Smooth muscle cell (in vitro differentiated cells): Measurements from ENCODE around the gene MAML2. TPM values are rescaled to one million over a fixed set of nuclear protein-coding genes. Genes with fewer than 3 reads are reported as not detected.
"Not testable (repeated sequence)": the region's sequence is repeated elsewhere in the genome, so short reads cannot be mapped to it uniquely, and the experiment has no call there.

Experiments used
- DNase-seq: peaks from one replicate; lab custom pipeline; 2025; ENCODE audit not compliant: unreplicated experiment; lab: John Stamatoyannopoulos, UW
- H2AFZ ChIP-seq: fragments of 200-600 bp; sonication (generic); 2 replicates; pipeline ENCODE4 v1.6.0; 2016; ENCODE audit warnings: antibody characterized with exemption, low read depth, mild to moderate bottlenecking
- H3F3A ChIP-seq: fragments of 200-600 bp; sonication (generic); 2 replicates; pipeline ENCODE4 v1.6.0; 2017; ENCODE audit warnings: antibody characterized with exemption, low read depth
- H3K27ac ChIP-seq: fragments of 200-600 bp; sonication (generic); 2 replicates; pipeline ENCODE4 v1.5.1; 2016; ENCODE audit warnings: low read depth, mild to moderate bottlenecking
- H3K27me3 ChIP-seq: fragments of 200-600 bp; sonication (generic); 2 replicates; pipeline ENCODE4 v1.6.1; 2016; ENCODE audit warnings: low read depth, mild to moderate bottlenecking
- H3K36me3 ChIP-seq: fragments of 200-600 bp; sonication (generic); 2 replicates; pipeline ENCODE4 v1.5.1; 2016; ENCODE audit warnings: low read depth
- H3K4me1 ChIP-seq: fragments of 200-600 bp; sonication (generic); 2 replicates; pipeline ENCODE4 v1.5.1; 2016; ENCODE audit warnings: low read depth
- H3K4me2 ChIP-seq: fragments of 200-600 bp; sonication (generic); 2 replicates; pipeline ENCODE4 v1.6.0; 2016; ENCODE audit warnings: mild to moderate bottlenecking
- H3K4me3 ChIP-seq: fragments of 200-600 bp; sonication (generic); 2 replicates; pipeline ENCODE4 v1.5.1; 2016; ENCODE audit warnings: mild to moderate bottlenecking
- H3K79me2 ChIP-seq: fragments of 200-600 bp; sonication (generic); 2 replicates; pipeline ENCODE4 v1.6.0; 2016; ENCODE audit warnings: low read depth, mild to moderate bottlenecking
- H3K9ac ChIP-seq: fragments of 200-600 bp; sonication (generic); 2 replicates; pipeline ENCODE4 v1.6.0; 2016; ENCODE audit warnings: low read depth
- H3K9me3 ChIP-seq: fragments of 200-600 bp; sonication (generic); replicated peaks from 2 replicates; pipeline ENCODE4 v1.5.1; 2016; ENCODE audit warnings: low read depth
- H4K20me1 ChIP-seq: fragments of 200-600 bp; sonication (generic); 2 replicates; pipeline ENCODE4 v1.6.0; 2016; ENCODE audit warnings: low read depth
- WGBS: methylation state at CpG from one replicate; pipeline ENCODE4 v1.1.7; 2016; ENCODE audit warnings: low lambda C conversion rate; 5-methylcytosine and 5-hydroxymethylcytosine counted together
- polyA plus RNA-seq: library from polyadenylated mRNA; unstranded; fragments of >200 nt; fragmentation: Nextera tagmentation; extraction: Ambion mirVana; gene quantifications from 2 replicates; pipeline ENCODE4 v1.2.1, GENCODE V29; 2016
- total RNA-seq: library from RNA; depleted of rRNA; stranded (reverse); fragments of >200 nt; gene quantifications from 2 replicates; pipeline ENCODE4 v1.2.3, GENCODE V29; 2014
- TF ChIP-seq, protein P1 (sequence below): fragments of 200-600 bp; sonication (generic); IDR thresholded peaks from 2 replicates; pipeline ENCODE4 v1.5.1; 2017; ENCODE audit warnings: borderline replicate concordance, mild to moderate bottlenecking, antibody characterized with exemption; ENCODE audit not compliant: insufficient read depth, poor library complexity, severe bottlenecking

MAML2 gene
- total and polyA plus RNA-seq, 2 experiments from 2014 or later: 8.7 to 52.4 TPM

DNA sequence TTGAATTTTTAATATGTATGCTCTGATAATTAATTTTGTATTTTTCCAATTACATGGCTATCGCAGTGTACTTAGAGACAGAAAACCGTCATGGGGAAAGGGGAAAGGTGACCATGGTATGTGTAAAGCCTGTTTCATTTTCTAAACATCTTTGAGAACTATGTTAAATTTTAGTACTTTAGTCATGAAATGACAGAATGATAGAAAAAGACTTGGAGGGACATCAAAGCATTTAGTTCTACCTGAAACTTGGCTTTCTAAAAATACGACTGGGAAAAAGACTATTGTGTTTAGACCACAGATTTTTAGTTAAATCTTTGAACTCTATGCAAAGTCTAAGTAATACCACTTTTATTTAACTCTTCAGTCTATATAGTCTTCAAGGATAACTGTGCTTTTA, 54.1 kb downstream of the MAML2 start:
- H3F3A ChIP-seq: no peaks in the 10 kb centered on the region

GRCh38 chr11:96287822-96288439, 55.1 kb downstream of the MAML2 start:
- DNase-seq: no peak
- Histone ChIP-seq H3K4me1 (no peaks in the 10 kb centered on the region), H3K9me3 (no peaks in the 10 kb centered on the region), H2AFZ (no peak overlapping the region), H3K9ac (no peak overlapping the region), H3K4me2 (no peak overlapping the region), H3K27me3 (no peaks in the 10 kb centered on the region), H3K4me3 (no peak overlapping the region), H3K27ac (no peak overlapping the region), H3K36me3 (no peaks in the 10 kb centered on the region), H3F3A (no peaks in the 10 kb centered on the region), H3K79me2 (peaks cover 100% of the 10 kb centered on the region), H4K20me1 (peaks cover 57% of the 10 kb centered on the region)
- WGBS: 86% methylated on average over 6 of the region's 6 CpGs
- TF ChIP-seq, protein P1, sequence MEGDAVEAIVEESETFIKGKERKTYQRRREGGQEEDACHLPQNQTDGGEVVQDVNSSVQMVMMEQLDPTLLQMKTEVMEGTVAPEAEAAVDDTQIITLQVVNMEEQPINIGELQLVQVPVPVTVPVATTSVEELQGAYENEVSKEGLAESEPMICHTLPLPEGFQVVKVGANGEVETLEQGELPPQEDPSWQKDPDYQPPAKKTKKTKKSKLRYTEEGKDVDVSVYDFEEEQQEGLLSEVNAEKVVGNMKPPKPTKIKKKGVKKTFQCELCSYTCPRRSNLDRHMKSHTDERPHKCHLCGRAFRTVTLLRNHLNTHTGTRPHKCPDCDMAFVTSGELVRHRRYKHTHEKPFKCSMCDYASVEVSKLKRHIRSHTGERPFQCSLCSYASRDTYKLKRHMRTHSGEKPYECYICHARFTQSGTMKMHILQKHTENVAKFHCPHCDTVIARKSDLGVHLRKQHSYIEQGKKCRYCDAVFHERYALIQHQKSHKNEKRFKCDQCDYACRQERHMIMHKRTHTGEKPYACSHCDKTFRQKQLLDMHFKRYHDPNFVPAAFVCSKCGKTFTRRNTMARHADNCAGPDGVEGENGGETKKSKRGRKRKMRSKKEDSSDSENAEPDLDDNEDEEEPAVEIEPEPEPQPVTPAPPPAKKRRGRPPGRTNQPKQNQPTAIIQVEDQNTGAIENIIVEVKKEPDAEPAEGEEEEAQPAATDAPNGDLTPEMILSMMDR: no peak

More for the DNA sequence above, 54.1 kb downstream of the MAML2 start:
- Histone ChIP-seq H3K9ac (no peak overlapping the region), H3K4me2 (no peak overlapping the region), H3K27me3 (no peaks in the 10 kb centered on the region), H3K27ac (no peak overlapping the region), H4K20me1 (peaks cover 60% of the 10 kb centered on the region), H3K4me1 (no peaks in the 10 kb centered on the region), H3K79me2 (peaks cover 100% of the 10 kb centered on the region), H3K36me3 (no peaks in the 10 kb centered on the region), H3K9me3 (no peaks in the 10 kb centered on the region), H2AFZ (no peak overlapping the region), H3K4me3 (no peak overlapping the region)
- no peak for DNase-seq
- TF ChIP-seq, protein P1: no peak
- WGBS: 95% methylated on average over 3 of the region's 3 CpGs

DNA sequence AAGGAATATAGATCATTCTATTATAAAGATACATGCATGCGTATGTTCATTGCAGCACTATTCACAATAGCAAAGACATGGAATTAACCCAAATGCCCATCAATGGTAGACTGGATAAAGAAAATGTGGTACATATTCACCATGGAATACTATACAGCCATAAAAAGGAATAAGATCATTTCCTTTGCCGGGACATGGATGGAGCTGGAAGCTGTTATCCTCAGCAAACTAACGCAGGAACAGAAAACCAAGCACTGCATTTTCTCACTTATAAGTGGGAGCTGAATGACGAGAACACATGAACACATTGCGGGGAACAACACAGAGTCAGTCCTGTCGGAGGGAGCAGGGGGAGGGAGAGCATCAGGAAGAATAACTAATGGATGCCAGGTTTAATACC, 57.0 kb downstream of the MAML2 start:
- H3F3A ChIP-seq, H3K27me3 ChIP-seq, H3K4me3 ChIP-seq, H3K4me2 ChIP-seq, H2AFZ ChIP-seq, H3K27ac ChIP-seq, DNase-seq, H3K9ac ChIP-seq, H3K36me3 ChIP-seq, H3K4me1 ChIP-seq, H3K9me3 ChIP-seq: not testable (repeated sequence)
- peaks cover 49% of the 10 kb centered on the region for H4K20me1 ChIP-seq
- 97% methylated on average over 6 of the region's 6 CpGs for WGBS
- H3K79me2 ChIP-seq: peaks cover 99% of the 10 kb centered on the region

DNA sequence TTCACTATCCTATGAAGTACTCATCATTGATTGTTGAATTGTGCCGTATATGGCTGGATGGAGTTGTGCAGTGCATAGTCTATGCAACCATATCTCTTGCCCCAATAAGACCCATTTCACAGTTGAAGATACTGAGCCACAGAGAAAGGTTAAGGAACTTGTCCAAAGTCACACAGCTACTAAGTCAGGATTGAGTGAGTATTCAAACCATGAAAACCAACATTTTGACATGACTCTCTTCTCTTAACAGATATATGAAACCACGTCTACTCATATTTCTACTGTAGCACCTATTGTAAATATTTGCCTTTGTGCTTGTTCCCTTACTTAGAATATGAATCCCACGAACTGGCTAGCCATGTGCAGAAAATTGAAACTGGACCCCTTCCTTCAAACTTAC, 58.1 kb downstream of the MAML2 start:
- 95% methylated on average over 3 of the region's 3 CpGs for WGBS
- Histone ChIP-seq H3F3A (no peaks in the 10 kb centered on the region), H3K4me3 (no peak overlapping the region), H3K4me2 (no peak overlapping the region), H3K9me3 (no peaks in the 10 kb centered on the region), H3K27me3 (no peaks in the 10 kb centered on the region), H3K79me2 (peaks cover 99% of the 10 kb centered on the region), H3K4me1 (no peaks in the 10 kb centered on the region), H4K20me1 (peaks cover 52% of the 10 kb centered on the region), H2AFZ (no peak overlapping the region), H3K27ac (no peak overlapping the region), H3K36me3 (no peaks in the 10 kb centered on the region), H3K9ac (no peak overlapping the region)
- DNase-seq: no peak
- TF ChIP-seq, protein P1: no peak
